H1 (cell line): Measurements from ENCODE around the gene PPP1R2B. TPM values are rescaled to one million over a fixed set of nuclear protein-coding genes. Genes with fewer than 3 reads are reported as not detected.

Experiments used
- CTCF ChIA-PET: fragments of 300-600 bp; sonication (Branson Sonifier 250); formaldehyde crosslinking; loops from one replicate; lab custom pipeline; 2021; ENCODE audit not compliant: partially characterized antibody; lab: Charles Lee
- POLR2A ChIA-PET: fragments of 300-600 bp; sonication (Branson Sonifier 250); formaldehyde crosslinking; loops from one replicate; lab custom pipeline; 2021; ENCODE audit warnings: inconsistent platforms; ENCODE audit not compliant: partially characterized antibody; lab: Charles Lee
- DNase-seq, 2 experiments: peaks; one replicate each; pipeline versions ENCODE4 v3.0.0 to v3.0.0-alpha.2; 2010 to 2022; ENCODE audit warnings: low spot score in 2 of 2, low read depth in 1 of 2, mixed read lengths in 1 of 2
- FAIRE-seq: peaks from 2 replicates; lab custom pipeline; 2011; peaks lifted over from hg19 to GRCh38; lab: Jason Lieb, UNC
- H2AFZ ChIP-seq: 2 replicates; pipeline ENCODE4 v1.8.1; 2012; ENCODE audit warnings: low read length, inconsistent platforms
- H2AK5ac ChIP-seq: 2 replicates; pipeline ENCODE4 v1.6.1; 2013; ENCODE audit warnings: low read depth, low read length
- H2BK120ac ChIP-seq: replicated peaks from 2 replicates; pipeline ENCODE3; 2013; ENCODE audit warnings: low read depth, low read length, inconsistent platforms
- H2BK12ac ChIP-seq: 2 replicates; pipeline ENCODE4 v1.6.1; 2013; ENCODE audit warnings: low read depth, low read length
- H2BK15ac ChIP-seq: 2 replicates; pipeline ENCODE4 v1.6.1; 2013; ENCODE audit warnings: low read length
- H2BK20ac ChIP-seq: 2 replicates; pipeline ENCODE4 v1.6.1; 2013; ENCODE audit warnings: low read length
- H2BK5ac ChIP-seq: 2 replicates; pipeline ENCODE4 v1.6.1; 2013; ENCODE audit warnings: low read depth, low read length
- H3K14ac ChIP-seq: 2 replicates; pipeline ENCODE4 v1.6.1; 2013; ENCODE audit warnings: inconsistent platforms; ENCODE audit not compliant: insufficient read length
- H3K18ac ChIP-seq: 2 replicates; pipeline ENCODE4 v1.6.1; 2013; ENCODE audit warnings: low read length; ENCODE audit errors: extremely low read depth
- H3K23ac ChIP-seq: 2 replicates; pipeline ENCODE4 v1.6.1; 2013; ENCODE audit warnings: inconsistent platforms; ENCODE audit not compliant: insufficient read length
- H3K23me2 ChIP-seq: 2 replicates; pipeline ENCODE4 v1.6.1; 2013; ENCODE audit warnings: low read depth, low read length
- H3K27ac ChIP-seq: 2 replicates; pipeline ENCODE4 v1.6.1; 2011; ENCODE audit warnings: low read depth, low read length, inconsistent platforms
- H3K27me3 ChIP-seq, 4 experiments: replicated peaks in 1 of 4; 1 replicate in 1 of 4; 2 replicates in 3 of 4; pipeline versions ENCODE4 v1.6.1 to v1.8.1; 2011 to 2013; ENCODE audit warnings: low read length in 3 of 4, mild to moderate bottlenecking in 3 of 4, inconsistent platforms in 2 of 4, mixed read lengths in 2 of 4, moderate library complexity in 1 of 4; ENCODE audit not compliant: control insufficient read depth in 3 of 4, insufficient read depth in 3 of 4; ENCODE audit errors: extremely low read depth in 1 of 4
- H3K36me3 ChIP-seq, 4 experiments: 2 replicates each; pipeline versions ENCODE4 v1.6.1 to v1.8.1; 2011 to 2013; ENCODE audit warnings: mild to moderate bottlenecking in 4 of 4, low read length in 3 of 4, moderate library complexity in 2 of 4, control low read depth in 1 of 4, inconsistent platforms in 1 of 4; ENCODE audit not compliant: insufficient read depth in 4 of 4, control insufficient read depth in 2 of 4
- H3K4ac ChIP-seq: replicated peaks from 2 replicates; pipeline ENCODE3; 2013; ENCODE audit warnings: low read length, low read depth, mixed read lengths, inconsistent platforms; ENCODE audit not compliant: insufficient read length
- H3K4me1 ChIP-seq, 4 experiments: replicated peaks in 1 of 4; 1 replicate in 1 of 4; 2 replicates in 3 of 4; pipeline versions ENCODE4 v1.6.1 to v1.8.1; 2011 to 2013; ENCODE audit warnings: low read length in 3 of 4, inconsistent platforms in 2 of 4, mixed read lengths in 1 of 4; ENCODE audit not compliant: insufficient read depth in 4 of 4, control insufficient read depth in 3 of 4
- H3K4me2 ChIP-seq, 2 experiments: 2 replicates each; pipeline versions ENCODE4 v1.6.1 to v1.8.1; 2011 to 2013; ENCODE audit warnings: low read depth in 2 of 2, low read length in 2 of 2, control low read depth in 1 of 2, inconsistent platforms in 1 of 2, mild to moderate bottlenecking in 1 of 2; ENCODE audit not compliant: insufficient read depth in 1 of 2
- H3K4me3 ChIP-seq, 4 experiments: fragments of 200-600, 300-600 bp in 1 of 4; sonication (generic), shearing (Covaris generic), sonication (Bioruptor Twin) in 1 of 4; 2 replicates each; pipeline versions ENCODE4 v1.5.1 to v1.8.1; 2011 to 2016; ENCODE audit warnings: low read length in 4 of 4, low read depth in 3 of 4, control low read depth in 2 of 4, inconsistent platforms in 2 of 4, mild to moderate bottlenecking in 2 of 4, mixed read lengths in 1 of 4, moderate library complexity in 1 of 4; ENCODE audit not compliant: insufficient read depth in 2 of 4; ENCODE audit errors: extremely low read depth in 1 of 4
- H3K56ac ChIP-seq: replicated peaks from 2 replicates; pipeline ENCODE3; 2013; ENCODE audit warnings: low read depth, mild to moderate bottlenecking, mixed read lengths, low read length, inconsistent platforms; ENCODE audit not compliant: insufficient read length
- H3K79me1 ChIP-seq: 2 replicates; pipeline ENCODE4 v1.6.1; 2013; ENCODE audit warnings: low read depth, low read length, control low read depth
- H3K79me2 ChIP-seq, 2 experiments: 2 replicates each; pipeline versions ENCODE4 v1.6.1 to v1.8.1; 2012 to 2013; ENCODE audit warnings: low read length in 2 of 2, mild to moderate bottlenecking in 2 of 2, inconsistent platforms in 1 of 2; ENCODE audit not compliant: insufficient read depth in 2 of 2, control insufficient read depth in 1 of 2
- H3K9ac ChIP-seq, 4 experiments: replicated peaks in 1 of 4; 1 replicate in 1 of 4; 2 replicates in 3 of 4; pipeline versions ENCODE4 v1.6.1 to v1.8.1; 2011 to 2013; ENCODE audit warnings: low read depth in 3 of 4, low read length in 3 of 4, control low read depth in 2 of 4, mild to moderate bottlenecking in 2 of 4, moderate library complexity in 2 of 4, inconsistent platforms in 1 of 4; ENCODE audit errors: extremely low read depth in 1 of 4
- H3K9me3 ChIP-seq, 2 experiments: 2 replicates each; pipeline versions ENCODE4 v1.6.1 to v1.8.1; 2012 to 2013; ENCODE audit warnings: mild to moderate bottlenecking in 2 of 2, moderate library complexity in 2 of 2, control low read depth in 1 of 2, inconsistent platforms in 1 of 2, low read depth in 1 of 2, low read length in 1 of 2, mixed read lengths in 1 of 2; ENCODE audit not compliant: insufficient read depth in 2 of 2
- H4K20me1 ChIP-seq, 2 experiments: replicated peaks in 1 of 2; 2 replicates each; pipeline versions ENCODE3 to v1.8.1; 2011 to 2013; ENCODE audit warnings: inconsistent platforms in 2 of 2, low read length in 2 of 2, mild to moderate bottlenecking in 1 of 2; ENCODE audit not compliant: insufficient read depth in 2 of 2, control insufficient read depth in 1 of 2
- H4K5ac ChIP-seq: 2 replicates; pipeline ENCODE4 v1.6.1; 2013; ENCODE audit warnings: low read length, low read depth, mixed read lengths, inconsistent platforms; ENCODE audit not compliant: insufficient read length
- H4K8ac ChIP-seq: 2 replicates; pipeline ENCODE4 v1.8.0; 2013; ENCODE audit warnings: mild to moderate bottlenecking, moderate library complexity, low read length, inconsistent platforms; ENCODE audit not compliant: insufficient read depth; ENCODE audit errors: extremely low read depth
- H4K91ac ChIP-seq: replicated peaks from 2 replicates; pipeline ENCODE3; 2013; ENCODE audit warnings: low read length, mixed read lengths, inconsistent platforms; ENCODE audit not compliant: insufficient read length
- ATF3 ChIP-seq: IDR thresholded peaks from 2 replicates; pipeline ENCODE4 v1.6.1; 2011; ENCODE audit warnings: low read depth, mild to moderate bottlenecking, low read length; ENCODE audit not compliant: insufficient read depth
- CBX8 ChIP-seq: fragments of 300-800, 300-1000 bp; sonication (generic); IDR thresholded peaks from 2 replicates; pipeline ENCODE4 v1.7.1; 2016; ENCODE audit warnings: low read depth, low read length, borderline replicate concordance
- CHD2 ChIP-seq: IDR thresholded peaks from 2 replicates; pipeline ENCODE4 v1.6.1; 2012; ENCODE audit warnings: low read length, improper control_type of control experiment
- EP300 ChIP-seq, 2 experiments: IDR thresholded peaks; 1 replicate in 1 of 2; 2 replicates in 1 of 2; pipeline ENCODE4 v1.6.1; 2011 to 2012; ENCODE audit warnings: low read depth in 2 of 2, low read length in 2 of 2, mild to moderate bottlenecking in 2 of 2, borderline replicate concordance in 1 of 2, inconsistent platforms in 1 of 2, moderate library complexity in 1 of 2
- KDM5A ChIP-seq: fragments of 200-600 bp; IDR thresholded peaks from 2 replicates; pipeline ENCODE4 v1.7.1; 2012; ENCODE audit warnings: mild to moderate bottlenecking, low read length, inconsistent platforms, mixed read lengths
- MAFK ChIP-seq: IDR thresholded peaks from 2 replicates; pipeline ENCODE4 v1.6.1; 2012; ENCODE audit warnings: low read depth, mild to moderate bottlenecking, improper control_type of control experiment, low read length
- MAX ChIP-seq: IDR thresholded peaks from 2 replicates; pipeline ENCODE4 v1.6.1; 2012; ENCODE audit warnings: inconsistent platforms
- SAP30 ChIP-seq: fragments of 300-600 bp; sonication (generic); IDR thresholded peaks from 2 replicates; pipeline ENCODE4 v1.7.1; 2012; ENCODE audit warnings: low read length, moderate library complexity, mild to moderate bottlenecking, inconsistent platforms; ENCODE audit not compliant: insufficient read depth, insufficient replicate concordance
- SRF ChIP-seq: IDR thresholded peaks from 2 replicates; pipeline ENCODE4 v1.6.1; 2011; ENCODE audit warnings: mild to moderate bottlenecking, low read depth, low read length, moderate library complexity
- TBP ChIP-seq: IDR thresholded peaks from 2 replicates; pipeline ENCODE4 v1.6.1; 2011; ENCODE audit warnings: low read depth, low read length, improper control_type of control experiment
- TEAD4 ChIP-seq: IDR thresholded peaks from 2 replicates; pipeline ENCODE4 v1.6.1; 2012; ENCODE audit warnings: low read depth, low read length, inconsistent platforms, mixed read lengths
- USF2 ChIP-seq: IDR thresholded peaks from 2 replicates; pipeline ENCODE4 v1.6.1; 2011; ENCODE audit warnings: low read length, improper control_type of control experiment
- WGBS, 2 experiments: shearing (Covaris generic) in 1 of 2; methylation state at CpG; one replicate each; pipeline versions ENCODE4 v1.1.6 to v1.1.7; 2013 to 2015; ENCODE audit warnings: low lambda C conversion rate in 2 of 2, mixed read lengths in 2 of 2, inconsistent platforms in 1 of 2, low coverage in 1 of 2, missing lambda C conversion rate in 1 of 2; ENCODE audit not compliant: insufficient replicate concordance in 2 of 2, insufficient coverage in 1 of 2, insufficient read length in 1 of 2; ENCODE audit errors: extremely low coverage in 1 of 2, missing lambda C conversion rate in 1 of 2; 5-methylcytosine and 5-hydroxymethylcytosine counted together
- polyA plus RNA-seq, 7 experiments: library from polyadenylated mRNA; depleted of rRNA in 3 of 7; stranded (reverse) in 5 of 7; unstranded in 2 of 7; fragments of >200 nt in 5 of 7; fragments of 200-250 nt in 2 of 7; gene quantifications; 1 replicate in 5 of 7; 2 replicates in 1 of 7; 4 replicates in 1 of 7; pipeline versions ENCODE4 v1.2.1 to v1.2.3, GENCODE V29; 2011 to 2013; ENCODE audit warnings: missing spikeins in 2 of 7, mixed read lengths in 2 of 7
- total RNA-seq: library from RNA; stranded (reverse); fragmentation: NEBNext Ultra II Directional; extraction: Animal tissue kit (Norgen Biotek cat#: 25700); gene quantifications from 2 replicates; pipeline ENCODE4 v1.2.1, GENCODE V29; 2021

The PPP1R2B gene
- total and polyA plus RNA-seq, 2 of the 8 experiments (the other 6 are each of a cell fraction or from before 2014, with no cell fraction given), result not detected

GRCh38 chr5:156834916-156835315 lies 15.2 kb upstream of the PPP1R2B start:
- Histone ChIP-seq H3K4me1 (no peaks in the 10 kb centered on the region), H4K5ac (no peak overlapping the region), H2AFZ (0 out of 2 replicates have a peak overlapping the region, but pooled peaks have one; percentile 31), H2BK12ac (peak overlapping the region; percentile 9; the same call in 1 of the 2 replicates), H2BK15ac (no peak overlapping the region), H3K36me3 (no peaks in the 10 kb centered on the region), H3K9me3 (no peaks in the 10 kb centered on the region), H3K27me3 (no peaks in the 10 kb centered on the region), H3K23ac (no peak overlapping the region), H3K14ac (no peak overlapping the region), H2BK120ac (no peak overlapping the region), H3K18ac (no peak overlapping the region), H3K79me1 (no peaks in the 10 kb centered on the region), H3K4ac (no peak overlapping the region), H4K20me1 (no peaks in the 10 kb centered on the region), H4K8ac (no peak overlapping the region), H2AK5ac (no peak overlapping the region), H4K91ac (no peak overlapping the region), H3K9ac (no peak overlapping the region), H3K23me2 (no peaks in the 10 kb centered on the region; the same call in 1 of the 2 replicates), H3K27ac (no peak overlapping the region), H2BK5ac (no peak overlapping the region), H3K56ac (no peak overlapping the region), H3K4me3 (no peak overlapping the region), H3K4me2 (no peak overlapping the region), H3K79me2 (no peaks in the 10 kb centered on the region), H2BK20ac (no peak overlapping the region)
- no peak for FAIRE-seq
- CTCF ChIA-PET, result interaction anchor here (0.8 to 1.6 kb wide), 7 partner anchors 8 to 297 kb away, joined by 3 to 9 read pairs (median 4); no protein-coding TSS in a partner anchor
- DNase-seq, result no peak
- WGBS, 2 experiments, result 81% methylated on average over 6 of the region's 6 CpGs; no CpG with 5 or more reads in 1 of the 2 experiments
- POLR2A ChIA-PET, result no interaction called here
- no peak for TF ChIP-seq TEAD4
- TF ChIP-seq SRF, result no peak
- no peak for TF ChIP-seq SAP30
- no peak for TF ChIP-seq TBP
- no peak for TF ChIP-seq MAFK
- no peak for TF ChIP-seq EP300 (IDR thresholded peaks at IDR 0.05; ENCODE audit: borderline replicate concordance in 1 of 2, low read depth in 2 of 2, low read length in 2 of 2)
- no peak for TF ChIP-seq CBX8
- no peak for TF ChIP-seq MAX
- no peak for TF ChIP-seq ATF3
- TF ChIP-seq CHD2, result no peak
- no peak for TF ChIP-seq USF2
- no peak for TF ChIP-seq KDM5A
